CD4-positive, alpha-beta T cell treated with Interleukin-6 at 100 ng/mL for 8 hours (primary cell): ENCODE results near the gene RNF175.

Source experiments
- DNase-seq: peaks from one replicate; pipeline ENCODE4 v3.0.0-alpha.2; 2020; ENCODE audit warnings: mixed read lengths, low spot score

Gene RNF175

GRCh38 chr4:153784166-153784699, 24.4 kb upstream of the RNF175 start:
- DNase-seq, result no peak

GRCh38 chr4:153782581-153782980, 22.8 kb upstream of the RNF175 start:
- DNase-seq, result no peak

- no peak for DNase-seq
These were observed 22.0 kb upstream of the RNF175 start for GRCh38 chr4:153781717-153782416.

- DNase-seq, result no peak
These were observed 21.5 kb upstream of the RNF175 start for GRCh38 chr4:153781280-153781679.

- DNase-seq, result no peak
These were observed 21.1 kb upstream of the RNF175 start for GRCh38 chr4:153780876-153781275.

GRCh38 chr4:153780221-153780620, 20.4 kb upstream of the RNF175 start:
- DNase-seq, result no peak

- DNase-seq, result no peak
These were observed 18.6 kb upstream of the RNF175 start for GRCh38 chr4:153778383-153778782.

GRCh38 chr4:153777421-153777820, 17.6 kb upstream of the RNF175 start:
- no peak for DNase-seq

GRCh38 chr4:153776601-153777000, 16.8 kb upstream of the RNF175 start:
- DNase-seq, result no peak

GRCh38 chr4:153773236-153773690, 13.4 kb upstream of the RNF175 start:
- DNase-seq, result no peak

GRCh38 chr4:153771046-153771445, 11.2 kb upstream of the RNF175 start:
- no peak for DNase-seq

- no peak for DNase-seq
These were observed 6.9 kb upstream of the RNF175 start for GRCh38 chr4:153766758-153767157.

GRCh38 chr4:153765894-153766293, 6.1 kb upstream of the RNF175 start:
- DNase-seq, result no peak

GRCh38 chr4:153764601-153765368, 5.0 kb upstream of the RNF175 start:
- DNase-seq, result no peak

- DNase-seq, result no peak
These were observed 3.6 kb upstream of the RNF175 start for GRCh38 chr4:153763404-153763803.

- DNase-seq, result no peak
These were observed 977 bp downstream of the RNF175 start for GRCh38 chr4:153758688-153759406.

GRCh38 chr4:153758136-153758535, 1.7 kb downstream of the RNF175 start:
- DNase-seq, result no peak

GRCh38 chr4:153757407-153757806, 2.4 kb downstream of the RNF175 start:
- DNase-seq, result no peak

GRCh38 chr4:153755186-153755585, 4.6 kb downstream of the RNF175 start:
- DNase-seq, result no peak

GRCh38 chr4:153750197-153750817, 9.5 kb downstream of the RNF175 start:
- peak; percentile 65 for DNase-seq

- DNase-seq, result no peak
These were observed 11.4 kb downstream of the RNF175 start for GRCh38 chr4:153748378-153748777.

- no peak for DNase-seq
These were observed 12.3 kb downstream of the RNF175 start for GRCh38 chr4:153747406-153747955.
